Measurements from ENCODE around the gene PKD2L1. TPM values are rescaled to one million over a fixed set of nuclear protein-coding genes. Genes with fewer than 3 reads are reported as not detected.

Gene PKD2L1
- polyA plus RNA-seq, 1 donor (not counting 4 experiments of a cell fraction or from before 2014, with no cell fraction given), result not detected

- no peak for DNase-seq (ENCODE audit: low read depth, low spot score)
- peaks cover 34% of the 10 kb centered on the region for H3K79me2 ChIP-seq (ENCODE audit: control insufficient read depth, insufficient read depth, low read length)
- no peak overlapping the region for H2AFZ ChIP-seq (ENCODE audit: control insufficient read depth, low read length)
- FAIRE-seq, result no peak
- peaks cover 28% of the 10 kb centered on the region for H3K4me1 ChIP-seq (ENCODE audit: control insufficient read depth, extremely low read depth, insufficient read depth, low read length)
- no peaks in the 10 kb centered on the region for H3K9me3 ChIP-seq (ENCODE audit: control insufficient read depth, low read depth, low read length)
- H3K9me1 ChIP-seq (ENCODE audit: control insufficient read depth, extremely low read depth, insufficient read depth, low read length), result peaks cover 2% of the 10 kb centered on the region
- no peak overlapping the region for H3K4me2 ChIP-seq (ENCODE audit: control insufficient read depth, extremely low read depth, insufficient read depth, low read depth, low read length)
- H3K4me3 ChIP-seq (ENCODE audit: control insufficient read depth in 2 of 3, extremely low read depth in 1 of 3, insufficient read depth in 2 of 3, low read depth in 1 of 3, low read length in 3 of 3), result no peak overlapping the region
- peaks cover 22% of the 10 kb centered on the region for H4K20me1 ChIP-seq (ENCODE audit: control insufficient read depth, extremely low read depth, insufficient read depth, low read length)
- TF ChIP-seq, protein P1, sequence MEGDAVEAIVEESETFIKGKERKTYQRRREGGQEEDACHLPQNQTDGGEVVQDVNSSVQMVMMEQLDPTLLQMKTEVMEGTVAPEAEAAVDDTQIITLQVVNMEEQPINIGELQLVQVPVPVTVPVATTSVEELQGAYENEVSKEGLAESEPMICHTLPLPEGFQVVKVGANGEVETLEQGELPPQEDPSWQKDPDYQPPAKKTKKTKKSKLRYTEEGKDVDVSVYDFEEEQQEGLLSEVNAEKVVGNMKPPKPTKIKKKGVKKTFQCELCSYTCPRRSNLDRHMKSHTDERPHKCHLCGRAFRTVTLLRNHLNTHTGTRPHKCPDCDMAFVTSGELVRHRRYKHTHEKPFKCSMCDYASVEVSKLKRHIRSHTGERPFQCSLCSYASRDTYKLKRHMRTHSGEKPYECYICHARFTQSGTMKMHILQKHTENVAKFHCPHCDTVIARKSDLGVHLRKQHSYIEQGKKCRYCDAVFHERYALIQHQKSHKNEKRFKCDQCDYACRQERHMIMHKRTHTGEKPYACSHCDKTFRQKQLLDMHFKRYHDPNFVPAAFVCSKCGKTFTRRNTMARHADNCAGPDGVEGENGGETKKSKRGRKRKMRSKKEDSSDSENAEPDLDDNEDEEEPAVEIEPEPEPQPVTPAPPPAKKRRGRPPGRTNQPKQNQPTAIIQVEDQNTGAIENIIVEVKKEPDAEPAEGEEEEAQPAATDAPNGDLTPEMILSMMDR (optimal IDR thresholded peaks at IDR 0.05 in 1 of 3, IDR thresholded peaks at IDR 0.05 in 1 of 3, conservative IDR thresholded peaks at IDR 0.05 in 1 of 3; ENCODE audit: extremely low read depth in 1 of 3, insufficient read depth in 2 of 3, low read length in 3 of 3), result no peak
- no peak for TF ChIP-seq EZH2 (IDR thresholded peaks at IDR 0.05; ENCODE audit: low read length)
- H3K27ac ChIP-seq (ENCODE audit: control insufficient read depth, insufficient read depth, low read length), result no peak overlapping the region
- no peak overlapping the region for H3K9ac ChIP-seq (ENCODE audit: control insufficient read depth, extremely low read depth, insufficient read depth, low read length)
- peaks cover 56 to 63% of the 10 kb centered on the region in 2 experiments for H3K36me3 ChIP-seq (ENCODE audit: control insufficient read depth in 2 of 2, extremely low read depth in 1 of 2, insufficient read depth in 2 of 2, low read length in 2 of 2)
- dilution Hi-C loops (cut with MboI; ENCODE audit: extremely low pct_ligation_motif_present, low sequenced_read_pairs), result no loop called here
- no peaks in the 10 kb centered on the region for H3K27me3 ChIP-seq (ENCODE audit: control insufficient read depth, extremely low read depth, insufficient read depth, low read length)
Measured at GRCh38 chr10:100359030-100359432, 29.0 kb upstream of the PKD2L1 start.

GRCh38 chr10:100357059-100357858 lies 27.2 kb upstream of the PKD2L1 start:
- H3K79me2 ChIP-seq (ENCODE audit: control insufficient read depth, insufficient read depth, low read length), result peaks cover 49% of the 10 kb centered on the region
- no peak overlapping the region for H3K4me3 ChIP-seq (ENCODE audit: control insufficient read depth in 2 of 3, extremely low read depth in 1 of 3, insufficient read depth in 2 of 3, low read depth in 1 of 3, low read length in 3 of 3)
- peaks cover 2% of the 10 kb centered on the region for H3K9me1 ChIP-seq (ENCODE audit: control insufficient read depth, extremely low read depth, insufficient read depth, low read length)
- TF ChIP-seq, protein P1 (optimal IDR thresholded peaks at IDR 0.05 in 1 of 3, IDR thresholded peaks at IDR 0.05 in 1 of 3, conservative IDR thresholded peaks at IDR 0.05 in 1 of 3; ENCODE audit: extremely low read depth in 1 of 3, insufficient read depth in 2 of 3, low read length in 3 of 3), result no peak
- no peak for TF ChIP-seq EZH2 (IDR thresholded peaks at IDR 0.05; ENCODE audit: low read length)
- no peak overlapping the region for H2AFZ ChIP-seq (ENCODE audit: control insufficient read depth, low read length)
- no peak overlapping the region for H3K9ac ChIP-seq (ENCODE audit: control insufficient read depth, extremely low read depth, insufficient read depth, low read length)
- peaks cover 21% of the 10 kb centered on the region for H3K4me1 ChIP-seq (ENCODE audit: control insufficient read depth, extremely low read depth, insufficient read depth, low read length)
- FAIRE-seq (no peak), DNase-seq (ENCODE audit: low read depth, low spot score) (no peak)
- H4K20me1 ChIP-seq (ENCODE audit: control insufficient read depth, extremely low read depth, insufficient read depth, low read length), result peaks cover 27% of the 10 kb centered on the region
- no peaks in the 10 kb centered on the region for H3K27me3 ChIP-seq (ENCODE audit: control insufficient read depth, extremely low read depth, insufficient read depth, low read length)
- dilution Hi-C loops (cut with MboI; ENCODE audit: extremely low pct_ligation_motif_present, low sequenced_read_pairs), result no loop called here
- H3K27ac ChIP-seq (ENCODE audit: control insufficient read depth, insufficient read depth, low read length), result no peak overlapping the region
- H3K4me2 ChIP-seq (ENCODE audit: control insufficient read depth, extremely low read depth, insufficient read depth, low read depth, low read length), result no peak overlapping the region
- H3K9me3 ChIP-seq (ENCODE audit: control insufficient read depth, low read depth, low read length), result no peaks in the 10 kb centered on the region
- peaks cover 57 to 63% of the 10 kb centered on the region in 2 experiments for H3K36me3 ChIP-seq (ENCODE audit: control insufficient read depth in 2 of 2, extremely low read depth in 1 of 2, insufficient read depth in 2 of 2, low read length in 2 of 2)

Data from keratinocyte (primary cell).